Prostate gland (tissue), 2 donors: ENCODE data around the gene NBPF20.
"Not testable (repeated sequence)": the region's sequence is repeated elsewhere in the genome, so short reads cannot be mapped to it uniquely, and the experiment has no call there.

ENCODE experiments used
- CTCF ChIP-seq, 4 experiments: fragments of 200-600 bp in 2 of 4; fragments of 450-650 bp in 2 of 4; sonication (generic) in 2 of 4; IDR thresholded peaks; 1 replicate in 3 of 4; 2 replicates in 1 of 4; pipeline ENCODE4 v1.5.1; 2016 to 2019; ENCODE audit warnings: antibody characterized with exemption in 4 of 4, mild to moderate bottlenecking in 2 of 4, moderate library complexity in 2 of 4
- POLR2AphosphoS5 ChIP-seq: sonication (generic); formaldehyde crosslinking; IDR thresholded peaks from one replicate; pipeline ENCODE4 v1.6.1; 2017; ENCODE audit warnings: antibody characterized with exemption

- not testable (repeated sequence) for TF ChIP-seq POLR2AphosphoS5; CTCF (IDR thresholded peaks at IDR 0.05)
Observed at GRCh38 chr1:145454824-145455177, 29.4 kb upstream of the NBPF20 start.
